NCI-H2081 (cell line): Measurements from ENCODE around the gene NCAM1.
A peak's percentile ranks its signal among the peaks of the same experiment; 100 is the strongest.
"Not testable (repeated sequence)": the region's sequence is repeated elsewhere in the genome, so short reads cannot be mapped to it uniquely, and the experiment has no call there.

Experiments used
- DNase-seq, 2 experiments: peaks; one replicate each; lab custom pipeline; 2025; lab: John Stamatoyannopoulos, UW

NCAM1 gene

GRCh38 chr11:113021111-113021510, 59.9 kb downstream of the NCAM1 start:
- DNase-seq = no peak

- DNase-seq = no peak
These were observed 61.0 kb downstream of the NCAM1 start for GRCh38 chr11:113022262-113022661.

GRCh38 chr11:113023228-113023627, 62.0 kb downstream of the NCAM1 start:
- DNase-seq = no peak

- DNase-seq = no peak
These were observed 62.8 kb downstream of the NCAM1 start for GRCh38 chr11:113023986-113024385.

GRCh38 chr11:113026778-113027177, 65.6 kb downstream of the NCAM1 start:
- DNase-seq = no peak

GRCh38 chr11:113034576-113034975, 73.4 kb downstream of the NCAM1 start:
- DNase-seq = no peak

GRCh38 chr11:113035708-113036107, 74.5 kb downstream of the NCAM1 start:
- no peak for DNase-seq

GRCh38 chr11:113043698-113044097, 82.5 kb downstream of the NCAM1 start:
- no peak for DNase-seq

GRCh38 chr11:113045146-113045545, 83.9 kb downstream of the NCAM1 start:
- DNase-seq = no peak

GRCh38 chr11:113046866-113047265, 85.6 kb downstream of the NCAM1 start:
- DNase-seq = no peak

- no peak for DNase-seq
These were observed 87.9 kb downstream of the NCAM1 start for GRCh38 chr11:113048820-113049768.

- not testable (repeated sequence) for DNase-seq
These were observed 91.8 kb downstream of the NCAM1 start for GRCh38 chr11:113053042-113053441.

- no peak for DNase-seq
These were observed 95.8 kb downstream of the NCAM1 start for GRCh38 chr11:113057038-113057437.

GRCh38 chr11:113059548-113059947, 98.3 kb downstream of the NCAM1 start:
- no peak for DNase-seq

- no peak for DNase-seq
These were observed 104.1 kb downstream of the NCAM1 start for GRCh38 chr11:113065330-113065729.

- DNase-seq = no peak
These were observed 111.1 kb downstream of the NCAM1 start for GRCh38 chr11:113072237-113072858.

GRCh38 chr11:113073290-113073953, 112.2 kb downstream of the NCAM1 start:
- DNase-seq = no peak

GRCh38 chr11:113075586-113076095, 114.4 kb downstream of the NCAM1 start:
- DNase-seq = no peak

GRCh38 chr11:113077379-113077778, 116.2 kb downstream of the NCAM1 start:
- no peak for DNase-seq

- DNase-seq = peak; percentile 59 to 79
These were observed 121.2 kb downstream of the NCAM1 start for GRCh38 chr11:113082341-113082955.

GRCh38 chr11:113083571-113083970, 122.4 kb downstream of the NCAM1 start:
- no peak for DNase-seq

- no peak for DNase-seq
These were observed 123.1 kb downstream of the NCAM1 start for GRCh38 chr11:113084297-113084696.
